WI38 (cell line): ENCODE results near the gene CUTA.

Source experiments
- H3K4me3 ChIP-seq: 2 replicates; pipeline ENCODE4 v1.5.1; 2011; ENCODE audit warnings: low read depth, mild to moderate bottlenecking, control low read depth, low read length
- CTCF ChIP-seq: IDR thresholded peaks from 2 replicates; pipeline ENCODE4 v1.5.1; 2012; ENCODE audit warnings: low read depth, mild to moderate bottlenecking, control low read depth, low read length

Gene CUTA

GRCh38 chr6:33431880-33432541 is 14.1 kb upstream of the CUTA start:
- no peak overlapping the region for H3K4me3 ChIP-seq
- TF ChIP-seq CTCF, result no peak

- TF ChIP-seq CTCF, result no peak
- no peak overlapping the region for H3K4me3 ChIP-seq
Observed at GRCh38 chr6:33430991-33431879, 13.3 kb upstream of the CUTA start.

GRCh38 chr6:33430334-33430733 is 12.4 kb upstream of the CUTA start:
- no peak overlapping the region for H3K4me3 ChIP-seq
- no peak for TF ChIP-seq CTCF

- no peak for TF ChIP-seq CTCF
- no peak overlapping the region for H3K4me3 ChIP-seq
Observed at GRCh38 chr6:33429750-33430052, 11.8 kb upstream of the CUTA start.

DNA sequence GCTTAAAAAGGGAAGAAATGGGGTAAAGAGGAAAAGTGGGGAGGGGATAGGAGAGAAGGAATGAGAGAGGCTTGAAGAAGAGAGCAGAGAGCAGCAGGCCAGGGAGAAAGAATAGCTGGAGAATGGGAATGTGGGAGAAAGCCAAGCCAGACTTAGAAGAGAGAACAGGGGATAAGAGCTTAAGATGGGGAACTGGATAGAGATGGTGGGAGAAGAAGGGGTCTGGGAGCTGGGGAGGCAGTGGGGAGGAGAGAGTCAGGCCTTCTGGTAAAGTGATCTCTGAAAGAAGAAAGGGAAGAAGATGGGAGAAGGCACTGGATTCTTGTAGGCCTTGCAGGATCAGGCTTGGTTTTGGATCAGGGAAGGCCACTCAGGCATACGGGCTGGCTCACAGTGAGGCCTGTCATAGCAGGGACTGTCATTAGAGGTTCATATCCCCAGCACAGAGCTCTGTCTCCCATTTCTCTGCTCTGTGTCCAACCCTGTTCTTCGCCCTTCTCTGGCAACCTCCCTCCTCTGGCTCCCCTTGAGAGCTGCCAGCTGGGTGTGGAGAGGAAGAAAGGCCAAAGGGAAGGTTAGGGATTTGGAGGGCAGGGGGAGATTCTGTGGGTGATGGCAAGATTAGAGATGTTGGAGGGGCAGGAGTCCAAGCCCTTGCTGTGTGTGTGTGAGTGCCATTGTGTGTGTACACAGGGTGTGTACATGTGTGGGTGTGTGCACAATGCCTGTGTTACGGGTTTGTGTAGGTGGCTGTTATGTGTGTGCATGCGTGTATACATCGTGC is 11.3 kb upstream of the CUTA start:
- TF ChIP-seq CTCF, result no peak
- no peak overlapping the region for H3K4me3 ChIP-seq

GRCh38 chr6:33428224-33428965 is 10.5 kb upstream of the CUTA start:
- peak; percentile 23; the same call in 1 of the 2 replicates for TF ChIP-seq CTCF
- peak overlapping the region; percentile 53 for H3K4me3 ChIP-seq
